GM13976 (cell line): ENCODE results near the gene MESP1.

Experiments
- DNase-seq: peaks from one replicate; pipeline ENCODE4 v3.0.0; 2012; ENCODE audit warnings: low spot score
- in situ Hi-C: fragments of 300-500 bp; cut with MboI; formaldehyde crosslinking; loops from one replicate; pipeline ENCODE4 v1.12.0; 2022; ENCODE audit warnings: low sequenced_read_pairs, mixed read lengths, inconsistent platforms; ENCODE audit not compliant: unreplicated experiment
- TF ChIP-seq, protein P1 (sequence below): IDR thresholded peaks from 2 replicates; pipeline ENCODE4 v1.5.1; 2012; ENCODE audit warnings: borderline replicate concordance, mild to moderate bottlenecking; ENCODE audit not compliant: insufficient read depth; ENCODE audit errors: extremely low read depth, missing control alignments, control extremely low read depth

The MESP1 gene, protein sequence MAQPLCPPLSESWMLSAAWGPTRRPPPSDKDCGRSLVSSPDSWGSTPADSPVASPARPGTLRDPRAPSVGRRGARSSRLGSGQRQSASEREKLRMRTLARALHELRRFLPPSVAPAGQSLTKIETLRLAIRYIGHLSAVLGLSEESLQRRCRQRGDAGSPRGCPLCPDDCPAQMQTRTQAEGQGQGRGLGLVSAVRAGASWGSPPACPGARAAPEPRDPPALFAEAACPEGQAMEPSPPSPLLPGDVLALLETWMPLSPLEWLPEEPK

DNA sequence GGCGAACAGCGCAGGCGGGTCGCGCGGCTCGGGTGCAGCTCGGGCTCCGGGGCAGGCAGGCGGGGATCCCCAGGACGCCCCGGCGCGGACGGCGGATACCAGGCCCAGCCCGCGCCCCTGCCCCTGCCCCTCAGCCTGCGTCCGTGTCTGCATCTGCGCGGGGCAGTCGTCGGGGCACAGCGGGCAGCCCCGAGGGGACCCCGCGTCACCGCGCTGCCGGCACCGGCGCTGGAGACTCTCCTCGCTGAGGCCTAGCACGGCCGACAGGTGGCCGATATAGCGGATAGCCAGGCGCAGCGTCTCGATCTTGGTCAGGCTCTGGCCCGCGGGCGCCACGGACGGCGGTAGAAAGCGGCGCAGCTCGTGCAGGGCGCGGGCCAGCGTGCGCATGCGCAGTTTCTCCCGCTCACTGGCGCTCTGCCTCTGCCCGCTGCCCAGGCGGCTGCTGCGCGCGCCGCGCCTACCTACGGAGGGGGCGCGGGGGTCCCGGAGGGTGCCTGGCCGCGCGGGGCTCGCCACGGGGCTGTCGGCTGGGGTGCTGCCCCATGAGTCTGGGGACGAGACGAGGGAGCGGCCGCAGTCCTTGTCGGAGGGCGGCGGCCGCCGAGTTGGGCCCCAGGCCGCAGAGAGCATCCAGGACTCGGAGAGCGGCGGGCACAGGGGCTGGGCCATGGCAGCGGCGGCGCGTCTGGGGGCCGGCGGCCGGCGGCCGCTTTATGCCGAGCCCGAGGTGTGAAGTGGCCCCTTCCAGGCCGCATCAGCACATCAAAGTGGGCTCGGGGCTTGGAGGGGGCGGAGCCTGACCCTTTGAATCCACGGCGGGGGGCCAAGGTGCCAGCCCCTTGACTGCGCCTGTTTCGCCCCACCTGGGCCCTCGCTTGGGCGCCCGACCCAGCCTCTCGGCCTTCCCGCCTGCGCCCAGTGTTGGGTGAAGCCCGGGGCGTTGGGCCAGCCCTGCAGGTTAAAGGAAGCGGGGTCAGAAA, at the start of gene MESP1:
Gene MESP1, minus strand, starts transcription at position 690 of the 983 bp plus-strand sequence. Its CDS starts 18 bp downstream, at position 672.
- TF ChIP-seq, protein P1, sequence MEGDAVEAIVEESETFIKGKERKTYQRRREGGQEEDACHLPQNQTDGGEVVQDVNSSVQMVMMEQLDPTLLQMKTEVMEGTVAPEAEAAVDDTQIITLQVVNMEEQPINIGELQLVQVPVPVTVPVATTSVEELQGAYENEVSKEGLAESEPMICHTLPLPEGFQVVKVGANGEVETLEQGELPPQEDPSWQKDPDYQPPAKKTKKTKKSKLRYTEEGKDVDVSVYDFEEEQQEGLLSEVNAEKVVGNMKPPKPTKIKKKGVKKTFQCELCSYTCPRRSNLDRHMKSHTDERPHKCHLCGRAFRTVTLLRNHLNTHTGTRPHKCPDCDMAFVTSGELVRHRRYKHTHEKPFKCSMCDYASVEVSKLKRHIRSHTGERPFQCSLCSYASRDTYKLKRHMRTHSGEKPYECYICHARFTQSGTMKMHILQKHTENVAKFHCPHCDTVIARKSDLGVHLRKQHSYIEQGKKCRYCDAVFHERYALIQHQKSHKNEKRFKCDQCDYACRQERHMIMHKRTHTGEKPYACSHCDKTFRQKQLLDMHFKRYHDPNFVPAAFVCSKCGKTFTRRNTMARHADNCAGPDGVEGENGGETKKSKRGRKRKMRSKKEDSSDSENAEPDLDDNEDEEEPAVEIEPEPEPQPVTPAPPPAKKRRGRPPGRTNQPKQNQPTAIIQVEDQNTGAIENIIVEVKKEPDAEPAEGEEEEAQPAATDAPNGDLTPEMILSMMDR = peak; percentile 81
- in situ Hi-C loops = loop anchor here (10.0 kb wide), 1 partner anchor 324 kb away; no protein-coding TSS in a partner anchor

DNA sequence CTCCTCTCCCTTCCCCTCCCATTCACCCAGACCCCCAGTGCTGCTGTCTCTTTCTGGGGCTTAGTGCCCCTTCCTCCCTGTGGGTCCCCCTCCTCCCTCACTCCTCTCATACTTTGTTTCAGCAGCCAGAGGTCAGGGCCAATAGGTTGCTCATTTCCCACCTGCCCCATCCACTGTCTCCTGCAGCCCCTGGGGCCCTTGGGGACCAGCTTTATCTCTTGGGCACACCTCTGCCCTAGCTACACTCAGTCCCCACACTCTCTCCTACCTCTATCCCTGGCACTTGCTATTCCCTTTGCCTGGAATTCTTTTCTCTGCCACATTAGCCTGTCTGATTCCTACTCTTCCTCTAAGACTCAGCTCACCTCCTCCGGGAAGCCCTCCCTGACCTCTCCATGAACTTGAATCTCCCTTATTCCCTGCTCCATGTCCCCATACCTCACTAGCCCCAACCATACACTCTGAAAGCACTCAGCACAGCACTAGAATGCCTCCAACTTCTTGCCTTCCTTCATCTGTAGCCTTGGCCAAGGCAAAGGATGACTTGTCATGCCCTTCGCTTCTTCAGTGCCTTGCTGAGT, 49.0 kb upstream of the MESP1 start:
- TF ChIP-seq, protein P1 = no peak
- in situ Hi-C loops = no loop called here
- no peak for DNase-seq

More for the DNA sequence above, at the start of gene MESP1:
- peak; percentile 97 for DNase-seq

DNA sequence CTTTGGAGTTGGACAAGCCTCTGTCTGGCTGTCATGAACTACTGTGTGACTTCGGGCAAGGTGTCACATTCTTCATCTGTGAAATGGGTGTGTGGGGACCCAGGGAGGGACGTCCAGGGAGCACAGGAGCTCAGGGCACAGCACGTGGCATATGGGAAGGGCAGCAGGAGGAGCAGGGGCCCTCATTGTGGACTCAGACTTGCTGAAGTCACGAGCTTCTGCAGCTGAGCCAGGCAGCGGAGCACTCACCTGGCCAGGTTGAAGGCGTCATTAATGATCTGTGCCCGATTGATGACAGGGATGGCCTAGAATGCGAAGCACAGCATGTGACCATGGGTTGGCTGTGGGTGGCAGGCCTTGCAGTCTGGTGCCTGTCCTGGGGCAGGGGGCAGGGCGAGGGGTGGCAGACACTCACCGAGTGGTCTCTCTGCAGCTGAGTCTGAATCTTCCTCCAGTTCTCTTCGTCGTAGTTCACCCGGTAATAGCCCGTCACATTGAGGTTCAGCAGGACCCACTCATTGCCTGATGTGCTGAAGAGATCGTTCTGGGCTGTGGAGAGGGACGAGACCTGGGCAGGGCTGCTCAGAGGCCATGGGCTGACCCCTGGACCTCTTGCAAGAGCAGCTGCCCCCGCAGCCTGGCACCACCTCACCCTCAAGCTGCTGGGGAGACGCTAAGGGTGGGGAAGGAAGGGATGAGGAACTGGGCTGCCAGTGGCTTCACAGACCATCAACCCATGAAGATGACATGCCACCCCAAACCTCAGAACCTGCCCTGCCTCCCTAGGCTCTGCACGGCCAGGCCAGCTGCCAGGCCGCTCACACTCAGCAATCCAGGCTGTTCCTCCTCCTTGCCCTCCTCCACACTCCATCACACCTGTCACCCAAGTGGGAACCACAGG, 48.2 kb upstream of the MESP1 start:
- in situ Hi-C loops = no loop called here
- TF ChIP-seq, protein P1 = no peak
- DNase-seq = no peak

DNA sequence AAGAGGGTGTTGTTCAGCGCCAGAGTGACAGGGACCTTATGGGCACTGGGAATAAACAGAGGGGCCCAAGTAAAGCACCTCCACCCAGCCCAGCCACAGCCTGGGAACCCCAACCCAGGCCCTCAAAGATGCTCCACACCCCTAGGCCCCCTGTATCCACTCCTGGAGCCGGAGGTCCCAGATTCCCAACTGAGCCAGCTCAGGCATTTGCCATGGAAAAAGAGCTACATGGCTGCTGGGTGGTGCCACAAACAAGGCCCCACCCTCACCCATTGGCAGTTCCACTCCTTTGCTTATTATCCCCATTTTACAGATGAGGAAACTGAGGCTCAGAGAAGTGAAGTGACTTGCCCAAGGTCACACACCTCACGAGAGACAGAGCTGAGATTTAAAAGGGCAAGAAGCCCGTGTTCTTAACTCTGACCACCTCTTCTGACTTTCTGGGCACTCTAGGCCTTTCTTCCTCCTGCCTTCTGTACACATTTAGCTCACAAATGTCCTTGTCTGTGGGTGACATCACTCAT, 46.7 kb upstream of the MESP1 start:
- DNase-seq = no peak
- in situ Hi-C loops = no loop called here
- TF ChIP-seq, protein P1 = no peak

DNA sequence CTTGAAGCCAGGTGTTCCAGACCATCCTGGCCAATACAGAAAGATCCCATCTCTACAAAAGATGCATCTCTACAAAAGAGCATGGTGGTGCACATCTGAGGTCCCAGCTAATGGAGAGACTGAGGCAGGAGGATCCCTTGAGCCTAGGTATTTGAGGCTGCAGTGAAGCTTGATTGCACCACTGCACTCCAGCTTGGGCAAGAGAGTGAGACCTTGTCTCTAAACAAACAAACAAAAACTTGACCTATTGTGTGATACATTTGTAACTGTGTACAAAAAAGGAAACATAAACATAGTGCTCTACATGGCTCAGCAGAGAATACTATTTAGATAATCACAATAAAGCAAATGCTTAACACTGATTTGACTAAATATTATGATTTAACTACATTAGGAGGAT, 44.9 kb upstream of the MESP1 start:
- TF ChIP-seq, protein P1 = no peak
- in situ Hi-C loops = no loop called here
- no peak for DNase-seq
